H9 (cell line): Measurements from ENCODE around the gene ERCC6L2. TPM values are rescaled to one million over a fixed set of nuclear protein-coding genes. Genes with fewer than 3 reads are reported as not detected.

Experiments
- DNase-seq: peaks from one replicate; pipeline ENCODE4 v3.0.0-alpha.2; 2017
- H2AFZ ChIP-seq: one replicate; pipeline ENCODE4 v1.6.1; 2013; ENCODE audit warnings: mild to moderate bottlenecking, low read length, control low read depth, moderate library complexity
- H2AK5ac ChIP-seq: 2 replicates; pipeline ENCODE4 v1.6.1; 2013; ENCODE audit warnings: low read length, control low read depth, mixed read lengths; ENCODE audit not compliant: insufficient read length
- H2BK120ac ChIP-seq: one replicate; pipeline ENCODE4 v1.6.1; 2013; ENCODE audit warnings: low read depth, mild to moderate bottlenecking, low read length, control low read depth, inconsistent platforms; ENCODE audit not compliant: poor library complexity, severe bottlenecking
- H2BK12ac ChIP-seq: 2 replicates; pipeline ENCODE4 v1.6.1; 2013; ENCODE audit warnings: low read length, control low read depth, mixed read lengths, low read depth; ENCODE audit not compliant: insufficient read length
- H2BK15ac ChIP-seq: 2 replicates; pipeline ENCODE4 v1.6.1; 2013; ENCODE audit warnings: low read depth, low read length, control low read depth
- H2BK20ac ChIP-seq: one replicate; pipeline ENCODE4 v1.6.1; 2013; ENCODE audit warnings: low read depth, mild to moderate bottlenecking, low read length, control low read depth, inconsistent platforms; ENCODE audit not compliant: poor library complexity, severe bottlenecking
- H2BK5ac ChIP-seq: 2 replicates; pipeline ENCODE4 v1.6.1; 2013; ENCODE audit warnings: low read length, control low read depth, mixed read lengths; ENCODE audit not compliant: insufficient read length
- H3K14ac ChIP-seq: 2 replicates; pipeline ENCODE4 v1.6.1; 2013; ENCODE audit warnings: low read length, control low read depth; ENCODE audit not compliant: insufficient read depth
- H3K18ac ChIP-seq: 2 replicates; pipeline ENCODE4 v1.6.1; 2013; ENCODE audit warnings: low read depth, mild to moderate bottlenecking, mixed read lengths, low read length, control low read depth; ENCODE audit not compliant: insufficient read length
- H3K23ac ChIP-seq: 2 replicates; pipeline ENCODE4 v1.6.1; 2013; ENCODE audit warnings: low read length, control low read depth, mixed read lengths, low read depth; ENCODE audit not compliant: insufficient read length
- H3K23me2 ChIP-seq: 2 replicates; pipeline ENCODE4 v1.6.1; 2013; ENCODE audit warnings: low read depth, mild to moderate bottlenecking, mixed read lengths, low read length, control low read depth; ENCODE audit not compliant: insufficient read length, poor library complexity, severe bottlenecking
- H3K27ac ChIP-seq: 2 replicates; pipeline ENCODE4 v1.5.1; 2013; ENCODE audit warnings: low read length, control low read depth, mixed read lengths, low read depth; ENCODE audit not compliant: insufficient read length
- H3K27me3 ChIP-seq: 2 replicates; pipeline ENCODE4 v1.6.1; 2013; ENCODE audit warnings: low read length, control low read depth, inconsistent platforms; ENCODE audit not compliant: insufficient read depth
- H3K4ac ChIP-seq: 2 replicates; pipeline ENCODE4 v1.6.1; 2013; ENCODE audit warnings: low read depth, mild to moderate bottlenecking, control low read depth, inconsistent platforms, low read length, moderate library complexity
- H3K4me1 ChIP-seq: 2 replicates; pipeline ENCODE4 v1.6.1; 2013; ENCODE audit warnings: low read length, control low read depth, inconsistent platforms; ENCODE audit not compliant: insufficient read depth
- H3K4me2 ChIP-seq: 2 replicates; pipeline ENCODE4 v1.6.1; 2013; ENCODE audit warnings: low read length, control low read depth, mixed read lengths; ENCODE audit not compliant: insufficient read length, insufficient read depth
- H3K56ac ChIP-seq: 2 replicates; pipeline ENCODE4 v1.6.1; 2013; ENCODE audit warnings: low read depth, mild to moderate bottlenecking, mixed read lengths, low read length, control low read depth; ENCODE audit not compliant: insufficient read length
- H3K79me1 ChIP-seq: 2 replicates; pipeline ENCODE4 v1.6.1; 2013; ENCODE audit warnings: low read depth, mild to moderate bottlenecking, moderate library complexity, low read length, control low read depth, inconsistent platforms; ENCODE audit not compliant: insufficient read depth, poor library complexity, severe bottlenecking
- H3K79me2 ChIP-seq: 2 replicates; pipeline ENCODE4 v1.6.1; 2013; ENCODE audit warnings: low read length, control low read depth, inconsistent platforms; ENCODE audit not compliant: insufficient read depth
- H3K9ac ChIP-seq: 2 replicates; pipeline ENCODE4 v1.6.1; 2013; ENCODE audit warnings: low read length, control low read depth, mixed read lengths; ENCODE audit not compliant: insufficient read length; ENCODE audit errors: extremely low read depth
- H3K9me3 ChIP-seq: one replicate; pipeline ENCODE4 v1.6.1; 2013; ENCODE audit warnings: low read depth, low read length, inconsistent platforms; ENCODE audit not compliant: control insufficient read depth
- H3T11ph ChIP-seq: one replicate; pipeline ENCODE4 v1.6.1; 2013; ENCODE audit warnings: mild to moderate bottlenecking, low read length, control low read depth, inconsistent platforms
- H4K20me1 ChIP-seq: one replicate; pipeline ENCODE4 v1.6.1; 2013; ENCODE audit not compliant: control insufficient read depth, insufficient read length, insufficient read depth
- H4K5ac ChIP-seq: 2 replicates; pipeline ENCODE4 v1.6.1; 2013; ENCODE audit warnings: low read depth, mild to moderate bottlenecking, mixed read lengths, low read length, control low read depth; ENCODE audit not compliant: insufficient read length
- H4K8ac ChIP-seq: replicated peaks from 2 replicates; pipeline ENCODE4 v1.6.1; 2013; ENCODE audit warnings: low read length, control low read depth, mixed read lengths, low read depth; ENCODE audit not compliant: insufficient read length
- H4K91ac ChIP-seq: 2 replicates; pipeline ENCODE4 v1.6.1; 2013; ENCODE audit warnings: low read depth, mild to moderate bottlenecking, moderate library complexity, mixed read lengths, low read length, control low read depth; ENCODE audit not compliant: insufficient read length
- H3K27ac Mint-ChIP-seq, 3 experiments: 2 replicates in 2 of 3; 3 replicates in 1 of 3; pipeline ENCODE4 v1.8.0; 2020 to 2021; ENCODE audit warnings: mixed read lengths in 3 of 3, mild to moderate bottlenecking in 1 of 3, moderate library complexity in 1 of 3
- H3K27me3 Mint-ChIP-seq: 2 replicates; pipeline ENCODE4 v1.8.0; 2021; ENCODE audit warnings: low read depth, mild to moderate bottlenecking, moderate library complexity, mixed read lengths
- H3K36me3 Mint-ChIP-seq, 3 experiments: 2 replicates in 2 of 3; 3 replicates in 1 of 3; pipeline ENCODE4 v1.8.0; 2020 to 2021; ENCODE audit warnings: low read depth in 3 of 3, mixed read lengths in 3 of 3; ENCODE audit not compliant: insufficient read depth in 1 of 3
- H3K4me1 Mint-ChIP-seq, 2 experiments: 2 replicates each; pipeline ENCODE4 v1.8.0; 2020; ENCODE audit warnings: mixed read lengths in 2 of 2
- H3K4me3 Mint-ChIP-seq, 2 experiments: 2 replicates in 1 of 2; 3 replicates in 1 of 2; pipeline ENCODE4 v1.8.0; 2020 to 2021; ENCODE audit warnings: mild to moderate bottlenecking in 2 of 2, mixed read lengths in 2 of 2, moderate library complexity in 1 of 2
- H3K9me3 Mint-ChIP-seq, 2 experiments: 2 replicates in 1 of 2; 3 replicates in 1 of 2; pipeline ENCODE4 v1.8.0; 2020; ENCODE audit warnings: mild to moderate bottlenecking in 2 of 2, mixed read lengths in 2 of 2, moderate library complexity in 1 of 2
- CTCF ChIP-seq: fragments of 200-600 bp; sonication (generic); conservative IDR thresholded peaks from 3 replicates; pipeline ENCODE4 v1.8.0; 2021; ENCODE audit warnings: antibody characterized with exemption, mild to moderate bottlenecking
- WGBS: extraction: QIAGEN DNeasy Blood & Tissue Kit; methylation state at CpG from one replicate; pipeline ENCODE4 v1.1.7; 2013; ENCODE audit warnings: missing lambda C conversion rate, low lambda C conversion rate, mixed read lengths; ENCODE audit not compliant: insufficient read length; ENCODE audit errors: extremely low coverage; 5-methylcytosine and 5-hydroxymethylcytosine counted together
- total RNA-seq: library from RNA; stranded (reverse); gene quantifications from 2 replicates; pipeline ENCODE4 v1.2.1, GENCODE V29; 2021

Gene ERCC6L2
- total RNA-seq, 1 experiment from 2014 or later, result 57.7 TPM

DNA sequence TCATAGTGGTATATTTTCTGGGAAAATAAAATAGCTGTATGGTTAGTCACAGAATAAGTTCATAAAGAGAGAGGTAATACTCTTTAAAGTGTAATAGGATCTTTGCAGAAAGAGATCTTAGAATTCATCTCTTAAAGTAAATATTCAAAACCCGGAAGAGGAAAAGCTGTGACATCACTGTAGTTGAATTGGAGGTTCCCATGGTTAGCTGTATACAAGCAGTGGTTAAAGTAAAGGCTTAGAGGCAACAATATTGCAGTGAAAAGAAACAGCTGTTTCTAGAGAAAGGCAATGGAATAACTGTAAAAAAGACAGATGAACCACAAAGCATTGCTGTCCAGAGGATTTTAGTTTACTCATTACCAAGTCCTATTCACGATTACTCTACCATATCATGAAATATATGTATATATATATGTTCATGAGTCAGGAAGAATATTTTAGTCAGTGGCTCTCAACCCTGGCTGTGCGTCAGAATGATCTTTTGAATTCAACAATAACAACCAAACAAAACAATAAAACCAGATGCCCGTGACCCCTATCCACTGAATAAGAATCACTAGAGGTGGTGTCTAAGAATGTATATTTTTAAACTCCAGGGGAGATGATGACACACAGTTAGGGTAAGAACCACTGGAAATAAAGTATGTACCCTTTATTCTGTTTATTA, 4.7 kb downstream of the ERCC6L2 start:
- no peak overlapping the region for H4K91ac ChIP-seq
- H3K79me2 ChIP-seq, result peaks cover 2% of the 10 kb centered on the region; the same call in 1 of the 2 replicates
- Mint-ChIP-seq H3K4me3 (no peak overlapping the region), H3K27me3 (no peaks in the 10 kb centered on the region), H3K9me3 (no peaks in the 10 kb centered on the region), H3K27ac (no peak overlapping the region), H3K36me3 (peaks cover 7 to 27% (median 25%) of the 10 kb centered on the region in 3 experiments), H3K4me1 (peaks cover 0 to 5% of the 10 kb centered on the region in 2 experiments; a peak in 1 of 4 replicates)
- H3K23ac ChIP-seq, result no peak overlapping the region
- no peak for TF ChIP-seq CTCF
- H3K9ac ChIP-seq, result no peak overlapping the region
- DNase-seq, result no peak
- H3K79me1 ChIP-seq, result peaks cover 6% of the 10 kb centered on the region
- H3K14ac ChIP-seq, result no peak overlapping the region
- no peak overlapping the region for H2BK15ac ChIP-seq
- no peaks in the 10 kb centered on the region for H3K27me3 ChIP-seq
- no peak overlapping the region for H4K5ac ChIP-seq
- whole genome bisulfite sequencing, result no CpG with 5 or more reads among the region's 4 CpGs
- no peaks in the 10 kb centered on the region for H3K4me1 ChIP-seq
- H3K9me3 ChIP-seq, result no peaks in the 10 kb centered on the region
- no peak overlapping the region for H2BK120ac ChIP-seq
- no peak overlapping the region for H2BK12ac ChIP-seq
- H2AFZ ChIP-seq, result no peak overlapping the region
- H2BK20ac ChIP-seq, result no peak overlapping the region
- H3K18ac ChIP-seq, result no peak overlapping the region
- H3K27ac ChIP-seq, result no peak overlapping the region
- H2BK5ac ChIP-seq, result no peak overlapping the region
- no peak overlapping the region for H3K4ac ChIP-seq
- no peak overlapping the region for H3K56ac ChIP-seq
- no peak overlapping the region for H3K4me2 ChIP-seq
- no peaks in the 10 kb centered on the region for H4K20me1 ChIP-seq
- H2AK5ac ChIP-seq, result no peak overlapping the region
- H3K23me2 ChIP-seq, result no peaks in the 10 kb centered on the region
- H3T11ph ChIP-seq, result no peak overlapping the region
- no peak overlapping the region for H4K8ac ChIP-seq
